Liver (tissue), 9 donors: ENCODE results near the gene ZNF205. TPM values are rescaled to one million over a fixed set of nuclear protein-coding genes. Genes with fewer than 3 reads are reported as not detected.

Experiments used
- DNase-seq: peaks from one replicate; pipeline ENCODE4 v3.0.0-alpha.2; 2017; ENCODE audit warnings: low spot score
- H3K27ac ChIP-seq, 2 donors: one replicate each; pipeline ENCODE4 v1.7.0; 2013; ENCODE audit warnings: inconsistent platforms in 2 of 2, low read length in 2 of 2, control low read depth in 1 of 2, low read depth in 1 of 2, mild to moderate bottlenecking in 1 of 2
- H3K27me3 ChIP-seq, 4 donors: one replicate each; pipeline versions ENCODE4 v1.6.1 to v1.7.0; 2013; ENCODE audit warnings: low read length in 3 of 4, inconsistent platforms in 1 of 4, mild to moderate bottlenecking in 1 of 4, moderate library complexity in 1 of 4; ENCODE audit not compliant: control insufficient read depth in 4 of 4, insufficient read depth in 4 of 4
- H3K36me3 ChIP-seq, 4 donors: one replicate each; pipeline versions ENCODE4 v1.6.1 to v1.7.0; 2013; ENCODE audit warnings: low read length in 3 of 4, mild to moderate bottlenecking in 3 of 4, low read depth in 1 of 4, moderate library complexity in 1 of 4; ENCODE audit not compliant: control insufficient read depth in 4 of 4, insufficient read depth in 3 of 4
- H3K4me1 ChIP-seq, 4 donors: one replicate each; pipeline versions ENCODE4 v1.6.1 to v1.7.0; 2013; ENCODE audit warnings: low read length in 3 of 4, mild to moderate bottlenecking in 3 of 4, moderate library complexity in 1 of 4; ENCODE audit not compliant: control insufficient read depth in 4 of 4, insufficient read depth in 4 of 4
- H3K4me3 ChIP-seq, 3 donors: one replicate each; pipeline versions ENCODE4 v1.6.1 to v1.7.0; 2013; ENCODE audit warnings: low read length in 3 of 3, control low read depth in 1 of 3, low read depth in 1 of 3, mild to moderate bottlenecking in 1 of 3
- H3K9ac ChIP-seq, 2 donors: one replicate each; pipeline ENCODE4 v1.7.0; 2013; ENCODE audit warnings: low read length in 2 of 2, mild to moderate bottlenecking in 2 of 2, moderate library complexity in 2 of 2, control low read depth in 1 of 2, low read depth in 1 of 2
- H3K9me3 ChIP-seq, 4 donors: one replicate each; pipeline versions ENCODE4 v1.6.1 to v1.7.0; 2013; ENCODE audit warnings: low read length in 3 of 4; ENCODE audit not compliant: control insufficient read depth in 4 of 4
- ATF3 ChIP-seq: IDR thresholded peaks from 2 replicates; pipeline ENCODE4 v1.6.1; 2016; ENCODE audit warnings: antibody characterized with exemption
- CTCF ChIP-seq: fragments of 150-350 bp; IDR thresholded peaks from 2 replicates; pipeline ENCODE4 v1.5.1; 2017; ENCODE audit warnings: improper control_type of control experiment, low read depth, low read length; ENCODE audit not compliant: missing input control
- EGR1 ChIP-seq, 2 donors: IDR thresholded peaks; 2 replicates each; pipeline ENCODE4 v1.6.1; 2016 to 2018; ENCODE audit warnings: antibody characterized with exemption in 2 of 2, low read depth in 2 of 2
- FOXA1 ChIP-seq: IDR thresholded peaks from 2 replicates; pipeline ENCODE4 v1.6.1; 2016; ENCODE audit warnings: antibody characterized with exemption
- FOXA2 ChIP-seq: IDR thresholded peaks from 2 replicates; pipeline ENCODE4 v1.6.1; 2016; ENCODE audit warnings: antibody characterized with exemption
- GABPA ChIP-seq, 2 donors: IDR thresholded peaks in 1 of 2; conservative IDR thresholded peaks in 1 of 2; 2 replicates each; pipeline ENCODE4 v1.6.1; 2016; ENCODE audit warnings: antibody characterized with exemption in 2 of 2, mild to moderate bottlenecking in 1 of 2, moderate library complexity in 1 of 2
- HNF4A ChIP-seq, 2 donors: conservative IDR thresholded peaks; 2 replicates each; pipeline ENCODE4 v1.6.1; 2016; ENCODE audit warnings: antibody characterized with exemption in 2 of 2, mild to moderate bottlenecking in 2 of 2
- HNF4G ChIP-seq: IDR thresholded peaks from 2 replicates; pipeline ENCODE4 v1.6.1; 2016; ENCODE audit warnings: antibody characterized with exemption
- MAX ChIP-seq: IDR thresholded peaks from 2 replicates; pipeline ENCODE4 v1.6.1; 2016; ENCODE audit warnings: antibody characterized with exemption
- NR2F2 ChIP-seq: IDR thresholded peaks from 2 replicates; pipeline ENCODE4 v1.6.1; 2016; ENCODE audit warnings: antibody characterized with exemption
- RAD21 ChIP-seq, 2 donors: IDR thresholded peaks; 2 replicates each; pipeline ENCODE4 v1.6.1; 2016; ENCODE audit warnings: antibody characterized with exemption in 2 of 2, mild to moderate bottlenecking in 2 of 2
- REST ChIP-seq: IDR thresholded peaks from 2 replicates; pipeline ENCODE4 v1.6.1; 2016; ENCODE audit warnings: antibody characterized with exemption, mild to moderate bottlenecking
- RXRA ChIP-seq, 2 donors: IDR thresholded peaks; 2 replicates each; pipeline ENCODE4 v1.6.1; 2017 to 2018; ENCODE audit warnings: antibody characterized with exemption in 2 of 2, mild to moderate bottlenecking in 1 of 2
- SP1 ChIP-seq: IDR thresholded peaks from 2 replicates; pipeline ENCODE4 v1.6.1; 2018; ENCODE audit warnings: antibody characterized with exemption, mild to moderate bottlenecking
- TAF1 ChIP-seq: conservative IDR thresholded peaks from 2 replicates; pipeline ENCODE4 v1.6.1; 2016; ENCODE audit warnings: antibody characterized with exemption, mild to moderate bottlenecking
- YY1 ChIP-seq: IDR thresholded peaks from 2 replicates; pipeline ENCODE4 v1.6.1; 2016; ENCODE audit warnings: antibody characterized with exemption, mild to moderate bottlenecking
- ZBTB33 ChIP-seq: IDR thresholded peaks from 2 replicates; pipeline ENCODE4 v1.6.1; 2016; ENCODE audit warnings: antibody characterized with exemption
- WGBS: extraction: QIAGEN DNeasy Blood & Tissue Kit; methylation state at CpG from one replicate; pipeline ENCODE4 v1.1.7; 2013; 5-methylcytosine and 5-hydroxymethylcytosine counted together
- polyA plus RNA-seq, 2 donors: library from polyadenylated mRNA; stranded (reverse) in 1 of 2; unstranded in 1 of 2; fragments of 200-250 nt in 1 of 2; fragments of >200 nt in 1 of 2; fragmentation: Nextera tagmentation in 1 of 2; extraction: Ambion mirVana in 1 of 2; gene quantifications; one replicate each; pipeline versions ENCODE4 v1.2.1 to v1.2.3, GENCODE V29; 2013 to 2015
- total RNA-seq, 2 donors: library from RNA; depleted of rRNA; stranded (reverse); fragments of >200 nt; gene quantifications; one replicate each; pipeline ENCODE4 v1.2.3, GENCODE V29; 2014
- donor health status: healthy.
- donor health status: healthy.
- donor health status: healthy.
- donor health status: healthy.
- donor health status: healthy.

The ZNF205 gene
- total and polyA plus RNA-seq, 4 donors = 2.0 to 6.9 (median 5.0) TPM

GRCh38 chr16:3084491-3084890, 27.9 kb upstream of the ZNF205 start:
- H3K36me3 ChIP-seq = no peaks in the 10 kb centered on the region
- H3K27ac ChIP-seq = no peak overlapping the region
- DNase-seq = no peak
- no peaks in the 10 kb centered on the region for H3K27me3 ChIP-seq
- H3K9me3 ChIP-seq = no peaks in the 10 kb centered on the region
- WGBS = 85% methylated on average over 1 of the region's 1 CpG
- H3K9ac ChIP-seq = no peak overlapping the region
- TF ChIP-seq ZBTB33 = no peak
- TF ChIP-seq NR2F2 = no peak
- no peak for TF ChIP-seq FOXA1
- no peak for TF ChIP-seq HNF4A (conservative IDR thresholded peaks at IDR 0.05)
- TF ChIP-seq FOXA2 = no peak
- TF ChIP-seq MAX = no peak
- TF ChIP-seq RAD21 (IDR thresholded peaks at IDR 0.05) = no peak
- TF ChIP-seq RXRA (IDR thresholded peaks at IDR 0.05) = no peak
- no peak for TF ChIP-seq GABPA (IDR thresholded peaks at IDR 0.05 in 1 of 2, conservative IDR thresholded peaks at IDR 0.05 in 1 of 2)
- no peak for TF ChIP-seq ATF3
- no peak for TF ChIP-seq EGR1 (IDR thresholded peaks at IDR 0.05; ENCODE audit: low read depth in 2 of 2)
- no peak for TF ChIP-seq CTCF
- TF ChIP-seq REST = no peak
- no peak for TF ChIP-seq TAF1
- no peak for TF ChIP-seq SP1
- TF ChIP-seq HNF4G = no peak
- TF ChIP-seq YY1 = no peak
- no peak overlapping the region for H3K4me3 ChIP-seq
- H3K4me1 ChIP-seq = peaks cover 0 to 10% (median 0%) of the 10 kb centered on the region in 4 donors
